Activated CD8-positive, alpha-beta memory T cell treated with anti-CD3 and anti-CD28 coated beads, Interleukin-2, amount 10 ng/mL, durations not matched to agents 7 days and 5 days (primary cell): ENCODE measurements around the gene IMP4. TPM values are rescaled to one million over a fixed set of nuclear protein-coding genes. Genes with fewer than 3 reads are reported as not detected.
A peak's percentile ranks its signal among the peaks of the same experiment; 100 is the strongest.
"Not testable (repeated sequence)": the region's sequence is repeated elsewhere in the genome, so short reads cannot be mapped to it uniquely, and the experiment has no call there.

Experiments used
- ATAC-seq: fragments of 150-1000 bp; cut with Tn5 transposase; one replicate; pipeline ENCODE4 v1.10.0; 2021; ENCODE audit warnings: moderate library complexity
- CTCF ChIA-PET: fragments of 350-600 bp; sonication (Branson Sonifier 250); formaldehyde crosslinking; loops from one replicate; lab custom pipeline; 2021; ENCODE audit warnings: antibody characterized with exemption; lab: Charles Lee
- DNase-seq: peaks from one replicate; pipeline ENCODE4 v3.0.0-alpha.2; 2020
- H3K27ac Mint-ChIP-seq: one replicate; pipeline ENCODE4 v1.8.0; 2021; ENCODE audit warnings: mild to moderate bottlenecking, mixed read lengths
- H3K27me3 Mint-ChIP-seq: one replicate; pipeline ENCODE4 v1.8.0; 2021; ENCODE audit warnings: mixed read lengths
- H3K36me3 Mint-ChIP-seq: one replicate; pipeline ENCODE4 v1.8.0; 2021; ENCODE audit warnings: mild to moderate bottlenecking, mixed read lengths
- H3K4me1 Mint-ChIP-seq: one replicate; pipeline ENCODE4 v1.8.0; 2021; ENCODE audit warnings: mixed read lengths
- H3K4me3 Mint-ChIP-seq: one replicate; pipeline ENCODE4 v1.8.0; 2021; ENCODE audit warnings: mild to moderate bottlenecking, moderate library complexity, mixed read lengths
- H3K9me3 Mint-ChIP-seq: one replicate; pipeline ENCODE4 v1.8.0; 2022; ENCODE audit warnings: low read depth, mixed read lengths
- total RNA-seq, 2 experiments: library from RNA; stranded (reverse); gene quantifications; one replicate each; pipeline ENCODE4 v1.2.3, GENCODE V29; 2021

Gene IMP4
- total RNA-seq, 2 experiments from 2014 or later: 85.8 to 115 TPM

DNA sequence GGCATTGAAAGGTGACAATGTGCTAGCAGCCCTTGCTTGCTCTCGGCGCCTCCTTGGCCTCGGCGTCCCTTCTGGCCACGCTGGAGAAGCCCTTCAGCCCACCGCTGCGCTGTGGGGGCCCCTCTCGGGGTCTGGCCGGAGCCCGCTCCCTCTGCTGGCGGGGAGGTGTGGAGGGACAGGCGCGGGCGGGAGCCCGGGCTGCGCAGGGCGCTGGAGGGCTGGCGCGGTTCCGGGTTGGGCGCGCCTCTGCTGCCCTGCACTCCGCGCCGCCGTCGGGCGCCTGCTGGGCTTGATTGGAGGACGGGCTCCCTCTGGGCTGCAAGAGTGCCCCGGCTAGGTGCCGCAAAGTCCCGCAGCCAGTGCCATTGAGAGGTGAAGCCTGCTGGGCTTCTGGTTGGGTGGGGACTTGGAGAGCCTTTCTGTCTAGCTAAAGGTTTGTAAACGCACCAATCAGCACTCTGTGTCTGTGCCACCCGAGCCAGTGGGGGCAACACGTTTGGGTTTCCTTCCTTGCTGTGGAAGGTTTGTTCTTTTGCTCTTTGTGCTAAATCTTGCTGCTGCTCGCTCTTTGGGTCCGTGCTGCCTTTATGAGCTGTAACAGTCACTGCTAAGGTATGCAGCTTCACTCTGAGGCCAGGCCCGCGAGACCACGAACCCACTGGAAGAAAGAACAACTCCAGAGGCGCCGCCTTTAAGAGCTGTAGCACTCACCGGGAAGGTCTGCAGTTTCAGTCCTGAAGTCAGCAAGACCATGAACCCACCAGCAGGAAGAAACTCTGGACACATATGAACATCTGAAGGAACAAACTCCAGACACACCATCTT lies 14.8 kb upstream of the IMP4 start:
- H3K27me3 Mint-ChIP-seq: peaks cover 63% of the 10 kb centered on the region

GRCh38 chr2:130328710-130329109 lies 14.0 kb upstream of the IMP4 start:
- DNase-seq: no peak
- CTCF ChIA-PET: interaction anchor here (1.1 kb wide), 1 partner anchor 147 kb away, joined by 3 read pairs; the partner anchor contains the start of gene SMPD4
- no peak overlapping the region for H3K4me3 Mint-ChIP-seq
- peaks cover 55% of the 10 kb centered on the region for H3K27me3 Mint-ChIP-seq
- peaks cover 8% of the 10 kb centered on the region for H3K4me1 Mint-ChIP-seq
- no peak overlapping the region for H3K27ac Mint-ChIP-seq
- no peak for ATAC-seq
- no peaks in the 10 kb centered on the region for H3K36me3 Mint-ChIP-seq
- no peaks in the 10 kb centered on the region for H3K9me3 Mint-ChIP-seq

More for the DNA sequence above, 14.8 kb upstream of the IMP4 start:
- H3K4me3 Mint-ChIP-seq: no peak overlapping the region
- H3K4me1 Mint-ChIP-seq: peaks cover 7% of the 10 kb centered on the region
- CTCF ChIA-PET: interaction anchor here (1.4 kb wide), 1 partner anchor 14 kb away, joined by 3 read pairs; a partner anchor contains a TSS
- ATAC-seq: no peak
- H3K27ac Mint-ChIP-seq: no peak overlapping the region
- no peak for DNase-seq
- no peaks in the 10 kb centered on the region for H3K36me3 Mint-ChIP-seq
- no peaks in the 10 kb centered on the region for H3K9me3 Mint-ChIP-seq

DNA sequence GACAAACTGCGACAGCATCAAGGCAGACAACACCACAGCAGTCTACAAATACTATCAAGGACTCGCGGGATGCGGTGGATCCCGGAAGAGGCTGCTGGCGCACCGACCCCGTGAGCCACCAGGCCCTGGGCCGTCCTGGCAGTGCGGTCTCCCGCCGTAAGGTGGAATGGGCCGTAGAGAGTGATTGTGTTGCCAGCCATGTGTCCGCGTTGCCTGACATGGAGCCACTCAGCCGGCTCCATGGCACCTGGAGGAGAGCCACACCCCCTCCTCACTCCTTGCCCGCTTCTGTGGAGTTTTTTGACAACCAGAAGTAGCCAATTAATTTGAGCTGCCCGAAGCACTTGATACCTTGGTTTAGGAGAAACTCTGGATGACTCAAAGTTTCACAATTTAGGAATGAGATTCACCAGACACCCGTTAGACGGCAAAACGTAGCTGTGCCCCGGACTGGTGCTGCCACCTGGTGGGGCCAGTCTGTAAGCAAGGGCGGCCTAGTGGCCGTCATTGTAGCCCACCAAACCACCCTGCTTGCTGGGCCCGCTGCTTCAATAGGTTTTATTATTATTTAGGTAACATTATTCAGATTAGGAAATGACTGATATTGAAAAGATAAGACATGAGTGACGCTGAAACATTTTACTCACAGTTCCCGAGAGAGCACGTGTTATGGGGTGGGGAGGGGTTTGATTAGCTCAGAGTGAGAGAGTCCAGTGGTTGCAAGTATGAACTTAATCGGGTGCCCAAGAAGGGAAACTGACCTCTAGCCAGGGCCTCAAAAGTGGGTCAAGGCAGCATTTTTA lies 10.2 kb upstream of the IMP4 start:
- ATAC-seq (peak; percentile 91), DNase-seq (peak; percentile 81)
- no peaks in the 10 kb centered on the region for H3K36me3 Mint-ChIP-seq
- H3K9me3 Mint-ChIP-seq: no peaks in the 10 kb centered on the region
- no peak overlapping the region for H3K4me3 Mint-ChIP-seq
- H3K27ac Mint-ChIP-seq: no peak overlapping the region
- H3K27me3 Mint-ChIP-seq: peaks cover 35% of the 10 kb centered on the region
- CTCF ChIA-PET: interaction anchor here (0.6 to 4.3 kb wide), 13 partner anchors 9 to 410 kb away, joined by 3 to 32 read pairs (median 4); partner anchors contain the start of gene IMP4
- peaks cover 8% of the 10 kb centered on the region for H3K4me1 Mint-ChIP-seq

DNA sequence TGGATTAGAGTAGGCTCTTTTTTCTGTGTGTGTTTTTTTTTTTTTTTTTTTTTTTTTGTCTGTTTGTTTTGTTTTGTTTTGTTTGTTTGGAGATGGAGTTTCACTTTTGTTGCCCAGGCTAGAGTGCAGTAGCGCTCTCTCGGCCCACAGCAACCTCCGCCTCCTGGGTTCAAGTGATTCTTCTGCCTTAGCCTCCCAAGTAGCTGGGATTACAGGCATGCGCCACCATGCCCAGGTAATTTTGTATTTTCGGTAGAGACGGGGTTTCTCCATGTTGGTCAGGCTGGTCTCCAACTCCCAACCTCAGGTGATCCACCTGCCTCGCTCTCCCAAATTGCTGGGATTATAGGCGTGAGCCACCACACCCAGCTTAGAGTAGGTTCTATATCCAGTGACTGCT lies 9.4 kb upstream of the IMP4 start:
- H3K27ac Mint-ChIP-seq, H3K4me1 Mint-ChIP-seq, H3K4me3 Mint-ChIP-seq, ATAC-seq, H3K9me3 Mint-ChIP-seq, H3K36me3 Mint-ChIP-seq: not testable (repeated sequence)
- peak; percentile 23 for DNase-seq
- peaks cover 33% of the 10 kb centered on the region for H3K27me3 Mint-ChIP-seq
- CTCF ChIA-PET: interaction anchor here (1.2 to 4.3 kb wide), 6 partner anchors 9 to 410 kb away, joined by 3 to 32 read pairs (median 6); partner anchors contain the start of gene IMP4

GRCh38 chr2:130334026-130334425 lies 8.7 kb upstream of the IMP4 start:
- Mint-ChIP-seq H3K27me3 (peaks cover 26% of the 10 kb centered on the region), H3K27ac (no peak overlapping the region), H3K4me3 (no peak overlapping the region), H3K36me3 (peaks cover 4% of the 10 kb centered on the region), H3K9me3 (no peaks in the 10 kb centered on the region), H3K4me1 (peaks cover 9% of the 10 kb centered on the region)
- CTCF ChIA-PET: interaction anchor here (1.6 to 4.3 kb wide), 4 partner anchors 8 to 397 kb away, joined by 3 to 32 read pairs (median 16); partner anchors contain the start of gene IMP4
- peak; percentile 28 for DNase-seq
- ATAC-seq: no peak

DNA sequence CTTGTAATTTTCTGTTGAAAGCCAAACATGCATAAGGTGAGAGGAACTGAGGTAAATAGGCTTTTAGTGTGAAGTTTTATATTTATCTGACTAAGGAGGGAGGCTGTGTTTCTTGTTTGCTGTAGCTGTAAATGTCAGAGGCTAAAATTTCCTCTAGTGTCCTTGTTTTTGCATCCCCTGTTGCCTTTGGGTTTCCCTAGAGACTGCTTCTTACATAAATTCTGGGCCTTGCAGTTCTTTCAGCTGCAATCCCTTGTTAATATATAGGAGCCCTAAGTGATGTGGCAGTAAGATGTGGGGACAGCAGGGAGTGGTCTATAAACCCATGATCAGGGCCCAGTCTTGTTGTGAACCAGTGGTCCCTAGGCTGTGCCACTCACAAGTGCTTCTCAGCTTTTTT lies 7.5 kb upstream of the IMP4 start:
- Mint-ChIP-seq H3K27me3 (peaks cover 21% of the 10 kb centered on the region), H3K4me1 (peaks cover 11% of the 10 kb centered on the region), H3K36me3 (peaks cover 9% of the 10 kb centered on the region), H3K4me3 (no peak overlapping the region), H3K27ac (no peak overlapping the region), H3K9me3 (no peaks in the 10 kb centered on the region)
- no peak for DNase-seq
- no peak for ATAC-seq
- CTCF ChIA-PET: interaction anchor here (1.7 kb wide), 1 partner anchor 462 kb away, joined by 5 read pairs; no protein-coding TSS in a partner anchor

GRCh38 chr2:130336150-130336876 lies 6.4 kb upstream of the IMP4 start:
- DNase-seq (peak; percentile 30), ATAC-seq (no peak)
- Mint-ChIP-seq H3K4me1 (peaks cover 19% of the 10 kb centered on the region), H3K9me3 (no peaks in the 10 kb centered on the region), H3K27ac (no peak overlapping the region), H3K4me3 (no peak overlapping the region), H3K27me3 (peaks cover 13% of the 10 kb centered on the region), H3K36me3 (peaks cover 12% of the 10 kb centered on the region)
- CTCF ChIA-PET: interaction anchor here (0.6 to 1.7 kb wide), 6 partner anchors 20 to 537 kb away, joined by 3 to 5 read pairs (median 3); no protein-coding TSS in a partner anchor

GRCh38 chr2:130336877-130337734 lies 5.6 kb upstream of the IMP4 start:
- DNase-seq: peak; percentile 66
- H3K9me3 Mint-ChIP-seq: no peaks in the 10 kb centered on the region
- no peak overlapping the region for H3K4me3 Mint-ChIP-seq
- H3K27ac Mint-ChIP-seq: no peak overlapping the region
- H3K27me3 Mint-ChIP-seq: peaks cover 9% of the 10 kb centered on the region
- no peak for ATAC-seq
- peaks cover 12% of the 10 kb centered on the region for H3K36me3 Mint-ChIP-seq
- CTCF ChIA-PET: interaction anchor here (0.6 to 1.3 kb wide), 4 partner anchors 20 to 537 kb away, joined by 3 to 4 read pairs (median 3); no protein-coding TSS in a partner anchor
- H3K4me1 Mint-ChIP-seq: peaks cover 21% of the 10 kb centered on the region

DNA sequence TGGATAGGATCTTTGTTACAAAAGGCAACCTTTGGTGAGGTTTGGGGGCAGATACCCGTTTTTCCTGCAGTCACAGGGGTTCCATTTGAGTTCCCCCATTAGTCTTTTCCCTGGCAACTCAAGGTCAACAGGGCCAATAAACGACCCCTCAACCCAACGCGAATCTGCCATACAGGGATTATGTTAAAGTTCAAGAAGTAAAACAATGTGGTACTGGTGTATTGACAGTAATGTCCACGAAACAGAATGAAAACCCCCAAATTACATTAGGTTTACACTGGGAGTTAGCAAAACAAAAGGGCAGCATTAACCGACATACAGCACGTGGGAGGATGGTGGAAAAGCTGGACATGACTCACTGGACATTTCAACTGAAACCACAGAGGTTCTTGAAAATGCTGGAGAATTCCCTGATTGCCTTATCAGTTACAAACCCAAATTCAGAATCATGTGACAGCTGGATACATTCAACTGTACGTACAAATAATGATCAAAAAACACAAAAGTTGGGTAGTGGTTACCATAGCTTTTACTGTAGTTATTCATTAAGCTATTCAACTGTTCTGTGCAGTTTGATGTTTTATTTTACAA lies 4.9 kb upstream of the IMP4 start:
- H3K9me3 Mint-ChIP-seq: no peaks in the 10 kb centered on the region
- H3K27ac Mint-ChIP-seq: no peak overlapping the region
- H3K27me3 Mint-ChIP-seq: peaks cover 3% of the 10 kb centered on the region
- peaks cover 17% of the 10 kb centered on the region for H3K4me1 Mint-ChIP-seq
- ATAC-seq (no peak), DNase-seq (peak; percentile 22)
- CTCF ChIA-PET: interaction anchor here (0.9 to 1.0 kb wide), 2 partner anchors 401 kb away, joined by 3 read pairs; no protein-coding TSS in a partner anchor
- peaks cover 14% of the 10 kb centered on the region for H3K36me3 Mint-ChIP-seq
- no peak overlapping the region for H3K4me3 Mint-ChIP-seq

- no peak overlapping the region for H3K27ac Mint-ChIP-seq
- CTCF ChIA-PET: interaction anchor here (1.0 kb wide), 1 partner anchor 402 kb away, joined by 3 read pairs; no protein-coding TSS in a partner anchor
- DNase-seq: peak; percentile 22
- no peaks in the 10 kb centered on the region for H3K9me3 Mint-ChIP-seq
- no peak overlapping the region for H3K4me3 Mint-ChIP-seq
- H3K36me3 Mint-ChIP-seq: peaks cover 14% of the 10 kb centered on the region
- H3K27me3 Mint-ChIP-seq: peaks cover 3% of the 10 kb centered on the region
- H3K4me1 Mint-ChIP-seq: peaks cover 20% of the 10 kb centered on the region
- ATAC-seq: no peak
Measured at GRCh38 chr2:130338793-130339345, 3.8 kb upstream of the IMP4 start.
